Measurements from ENCODE around the gene NIPBL.
A peak's percentile ranks its signal among the peaks of the same experiment; 100 is the strongest.
"Not testable (repeated sequence)": the region's sequence is repeated elsewhere in the genome, so short reads cannot be mapped to it uniquely, and the experiment has no call there.

Gene NIPBL

DNA sequence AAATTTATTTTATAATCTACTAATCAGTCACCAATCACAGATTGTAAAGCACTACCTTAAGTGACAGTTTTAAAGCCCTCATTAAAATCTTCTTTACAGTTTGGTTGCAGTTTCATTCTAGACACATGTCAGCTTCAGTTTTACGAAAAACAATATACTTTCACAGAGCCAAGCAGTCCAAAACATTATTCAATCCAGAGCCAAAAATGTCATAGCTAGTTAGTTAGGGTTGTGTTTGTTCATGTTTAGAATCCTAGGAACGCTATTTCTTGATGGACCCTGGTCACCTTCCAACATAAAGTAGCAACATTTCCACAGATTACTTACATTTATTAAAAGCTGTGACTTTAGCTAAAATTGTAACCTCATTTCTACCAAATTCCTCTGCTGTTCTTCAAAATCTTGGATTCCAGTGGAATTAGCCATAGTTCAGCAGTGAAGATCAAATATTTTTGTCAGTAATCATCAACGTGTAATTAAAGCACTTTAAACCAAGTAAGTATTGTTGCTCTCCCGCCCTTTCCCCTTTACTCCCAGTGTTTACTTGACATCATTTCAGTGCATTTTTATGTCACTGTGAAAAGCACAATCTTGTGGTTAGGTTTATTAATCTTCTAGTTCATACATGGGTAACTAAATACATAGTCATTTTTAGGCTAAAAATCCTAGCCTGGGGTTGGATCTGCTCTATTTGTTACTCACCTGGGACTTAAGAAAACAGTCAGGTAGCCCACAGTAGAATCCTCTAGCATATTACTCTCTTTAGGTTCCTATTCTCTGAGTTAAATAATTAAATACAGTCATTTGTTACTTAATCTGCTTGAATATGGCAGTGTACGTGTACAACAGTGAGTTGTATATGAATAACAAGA is 74.3 kb downstream of the NIPBL start:
- DNase-seq: peak; percentile 37

DNA sequence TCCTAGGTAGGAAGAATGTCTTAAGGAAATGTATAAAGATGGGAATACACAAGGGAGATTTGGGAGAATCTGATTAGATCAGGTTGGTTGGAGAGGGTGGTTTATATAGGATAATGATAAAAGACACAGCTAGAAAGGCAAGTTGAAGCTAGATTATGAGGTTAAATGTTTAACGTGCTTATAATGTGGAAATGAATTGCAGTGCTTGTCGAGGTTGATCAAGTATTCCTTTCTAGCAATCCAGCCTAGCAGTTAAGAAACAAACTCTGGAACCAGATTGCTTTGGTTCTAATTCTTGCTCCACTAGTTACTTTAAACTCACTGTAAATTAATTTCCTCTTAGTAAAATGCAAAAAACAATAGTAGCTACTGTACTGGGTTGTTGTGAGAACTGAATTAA is 76.5 kb downstream of the NIPBL start:
- no peak for DNase-seq

DNA sequence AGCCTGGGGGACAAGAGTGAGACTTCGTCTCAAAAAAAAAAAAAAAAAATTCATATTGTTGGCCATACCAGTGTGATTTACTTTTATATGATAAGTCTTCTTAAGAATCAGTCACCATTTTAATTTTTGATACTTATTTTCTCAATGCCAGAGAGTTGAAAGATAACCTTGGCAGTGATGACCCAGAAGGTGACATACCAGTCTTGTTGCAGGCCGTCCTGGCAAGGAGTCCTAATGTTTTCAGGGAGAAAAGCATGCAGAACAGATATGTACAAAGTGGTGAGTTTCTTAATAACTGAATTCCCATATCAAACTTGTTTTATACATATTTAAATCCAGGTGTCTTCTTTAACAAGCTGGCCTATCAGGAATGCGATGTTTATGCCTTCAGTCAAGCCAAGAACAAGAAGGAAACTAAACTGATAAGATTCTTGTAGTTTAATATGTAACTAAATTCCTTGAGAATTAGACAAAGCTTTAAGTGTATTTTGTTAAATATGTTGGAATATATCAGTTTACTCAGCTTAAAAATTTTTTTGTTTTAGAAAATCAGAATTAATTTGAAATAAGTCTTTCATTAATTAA is 81.5 kb downstream of the NIPBL start:
- DNase-seq: no peak

DNA sequence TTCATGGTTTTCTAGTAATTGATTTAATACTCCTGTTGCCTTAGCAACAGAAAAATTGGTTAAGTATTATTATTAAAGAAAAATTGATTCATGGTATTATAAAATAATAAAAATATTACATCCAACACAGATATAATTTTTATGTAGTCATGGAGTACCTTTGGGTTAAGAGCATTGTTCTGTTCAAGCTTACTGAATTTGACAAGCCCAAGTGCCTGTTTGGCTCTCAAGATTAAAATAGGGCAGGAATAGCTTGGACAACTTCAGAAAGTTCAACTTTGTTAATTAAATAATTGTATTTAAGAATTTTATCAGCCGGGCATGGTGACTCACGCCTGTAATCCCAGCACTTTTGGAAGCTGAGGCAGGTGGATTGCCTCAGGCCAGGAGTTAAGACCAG is 82.0 kb downstream of the NIPBL start:
- no peak for DNase-seq

DNA sequence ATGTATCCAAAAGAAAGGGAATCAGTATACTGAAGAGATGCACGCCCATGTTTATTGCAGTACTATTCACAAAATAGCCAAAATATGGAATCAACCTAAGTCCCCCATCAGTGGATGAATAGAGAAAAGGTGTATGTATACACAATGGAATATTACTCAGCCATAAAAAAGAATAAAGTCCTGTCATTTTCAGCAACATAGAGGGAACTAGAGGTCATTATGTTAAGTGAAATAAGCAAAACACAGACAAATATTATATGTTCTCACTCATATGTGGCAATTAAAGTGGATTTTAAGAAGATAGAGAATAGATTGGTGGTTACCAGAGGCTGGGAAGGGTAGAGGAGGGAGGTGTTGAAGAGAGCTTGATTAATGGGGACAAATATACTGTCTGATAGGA is 88.6 kb downstream of the NIPBL start:
- DNase-seq: no peak

DNA sequence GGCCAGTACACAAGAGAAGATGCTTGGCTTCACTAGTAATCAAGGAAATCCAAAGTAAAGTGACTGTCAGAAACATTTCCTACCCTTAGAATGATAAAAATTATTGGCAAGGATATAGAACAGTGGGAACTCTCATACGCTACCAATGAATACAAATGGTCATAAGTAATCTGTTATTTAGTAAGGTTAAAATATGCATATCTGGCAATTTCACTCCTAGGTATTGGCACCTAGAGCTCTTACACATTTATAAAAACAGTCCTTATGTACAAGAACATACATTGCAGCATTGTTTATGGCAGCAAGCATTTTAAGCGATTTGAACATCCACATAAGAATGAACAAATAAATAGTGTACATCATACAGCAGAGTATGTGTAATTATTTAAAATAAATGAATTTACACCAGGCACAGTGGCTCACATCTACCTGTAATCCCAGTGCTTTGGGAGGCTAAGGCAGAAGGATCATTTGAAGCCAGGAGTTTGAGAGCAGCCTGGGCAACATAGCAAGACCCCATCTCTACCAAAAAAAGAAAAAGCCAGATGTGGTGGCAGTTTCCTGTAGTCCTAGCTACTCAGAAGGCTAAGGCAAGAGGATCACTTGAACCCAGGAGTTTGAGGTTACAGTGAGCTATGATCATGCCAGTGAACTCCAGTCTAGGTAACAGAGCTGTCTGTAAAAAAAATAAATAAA is 93.3 kb downstream of the NIPBL start:
- no peak for DNase-seq

DNA sequence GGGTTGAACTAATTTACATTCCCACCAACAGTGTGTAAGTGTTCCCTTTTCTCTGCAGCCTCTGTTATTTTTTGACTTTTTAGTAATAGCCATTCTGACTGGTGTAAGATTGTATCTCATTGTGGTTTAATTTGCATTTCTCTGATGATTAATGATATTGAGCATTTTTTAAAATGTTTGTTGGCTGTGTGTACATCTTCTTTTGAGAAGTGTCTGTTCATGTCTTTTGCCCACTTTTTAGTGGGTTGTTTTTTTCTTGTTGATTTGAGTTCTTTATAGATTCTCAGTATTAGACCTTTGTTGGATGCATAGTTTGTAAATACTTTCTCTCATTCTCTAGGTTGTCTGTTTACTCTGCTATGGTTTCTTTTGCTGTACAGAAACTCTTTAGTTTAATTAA is 101.6 kb downstream of the NIPBL start:
- no peak for DNase-seq

DNA sequence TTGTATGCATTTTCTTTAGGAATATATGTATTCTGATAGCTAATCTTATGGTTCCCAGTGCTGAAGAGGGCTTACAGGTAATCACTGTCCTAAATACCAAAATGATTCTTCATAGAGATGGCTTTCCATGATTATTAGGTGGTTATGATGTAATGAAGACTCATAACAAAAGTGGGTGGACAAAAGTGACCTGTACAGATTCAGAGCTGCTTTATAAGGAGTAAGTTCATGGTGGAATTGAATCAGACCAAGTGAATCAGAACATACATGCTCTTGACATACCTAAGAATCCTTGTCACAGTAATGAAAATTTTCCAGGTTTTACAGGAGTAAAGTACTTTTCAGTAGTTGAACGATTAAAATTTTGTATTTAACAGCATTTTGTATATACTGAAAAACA is 105.6 kb downstream of the NIPBL start:
- DNase-seq: no peak

DNA sequence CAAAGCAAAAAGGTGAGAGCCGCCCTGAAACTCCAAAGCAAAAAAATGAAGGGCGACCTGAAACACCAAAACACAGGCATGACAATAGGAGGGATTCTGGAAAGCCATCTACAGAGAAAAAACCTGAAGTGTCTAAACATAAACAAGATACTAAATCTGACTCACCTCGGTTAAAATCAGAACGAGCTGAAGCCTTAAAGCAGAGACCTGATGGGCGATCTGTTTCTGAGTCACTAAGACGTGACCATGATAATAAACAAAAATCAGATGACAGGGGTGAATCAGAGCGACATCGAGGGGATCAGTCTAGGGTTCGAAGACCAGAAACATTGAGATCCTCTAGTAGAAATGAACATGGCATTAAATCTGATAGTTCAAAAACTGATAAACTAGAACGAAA is 108.8 kb downstream of the NIPBL start:
- DNase-seq: no peak

DNA sequence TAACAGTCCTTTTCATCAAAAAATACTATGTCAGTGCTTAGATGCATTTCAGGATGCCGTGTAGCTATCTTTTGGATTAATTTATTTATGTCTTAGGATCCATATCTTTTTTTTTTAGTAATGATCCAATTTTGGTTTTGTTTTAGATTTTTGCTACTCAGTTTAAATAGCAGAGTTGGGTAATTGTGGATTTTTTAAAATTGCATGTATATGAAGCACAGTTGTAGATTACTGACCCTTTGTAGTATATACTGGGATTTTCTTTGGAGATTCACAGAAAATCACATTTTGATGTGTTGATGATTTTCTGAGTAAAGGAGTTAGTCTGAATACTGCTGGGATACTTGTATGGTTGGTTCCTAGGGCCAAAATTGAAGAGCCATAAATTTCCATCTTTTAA is 111.8 kb downstream of the NIPBL start:
- no peak for DNase-seq

DNA sequence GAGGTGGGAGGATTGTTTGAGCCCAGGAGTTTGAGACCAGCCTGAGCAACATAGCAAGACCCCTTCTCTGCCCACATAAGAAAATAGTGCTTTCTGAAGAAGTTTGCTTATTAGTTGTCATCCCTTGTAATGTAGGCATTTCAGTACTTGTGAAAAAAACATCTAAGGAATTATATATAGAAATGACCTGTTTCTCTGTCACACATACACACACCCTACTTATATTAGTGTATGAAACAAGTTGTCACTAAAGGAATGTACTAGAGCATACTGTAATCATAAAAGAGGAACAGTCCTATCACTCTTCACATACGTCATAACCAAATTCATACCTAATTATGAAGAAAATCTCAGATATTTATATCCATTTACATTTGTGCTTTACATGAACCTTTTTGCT is 122.0 kb downstream of the NIPBL start:
- DNase-seq: no peak

DNA sequence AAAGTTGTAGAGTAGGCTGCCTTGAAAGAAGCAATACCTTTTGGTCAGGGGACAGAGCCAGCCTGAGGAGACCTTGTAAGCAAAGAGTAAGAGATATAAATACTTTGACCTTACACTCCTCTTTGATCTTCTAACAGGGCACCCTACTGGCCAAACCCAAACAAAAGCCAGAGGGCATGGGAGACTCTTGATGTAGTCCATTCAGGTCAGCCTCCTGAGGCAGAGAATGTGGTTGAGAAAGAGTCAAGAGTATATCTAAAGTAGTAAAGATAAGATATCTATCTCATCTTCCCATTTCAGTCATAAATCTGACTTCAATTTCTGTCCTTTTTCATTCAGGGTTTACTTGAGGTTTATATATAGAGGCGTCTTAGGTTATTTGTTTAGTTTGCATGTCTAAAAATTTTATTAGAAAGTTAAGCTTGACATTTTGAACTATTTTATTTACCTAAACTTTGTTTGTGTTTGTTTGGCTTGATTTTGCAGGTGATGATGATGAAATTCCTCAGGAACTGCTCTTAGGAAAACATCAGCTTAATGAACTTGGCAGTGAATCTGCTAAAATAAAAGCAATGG is 125.7 kb downstream of the NIPBL start:
- peak; percentile 16 for DNase-seq

DNA sequence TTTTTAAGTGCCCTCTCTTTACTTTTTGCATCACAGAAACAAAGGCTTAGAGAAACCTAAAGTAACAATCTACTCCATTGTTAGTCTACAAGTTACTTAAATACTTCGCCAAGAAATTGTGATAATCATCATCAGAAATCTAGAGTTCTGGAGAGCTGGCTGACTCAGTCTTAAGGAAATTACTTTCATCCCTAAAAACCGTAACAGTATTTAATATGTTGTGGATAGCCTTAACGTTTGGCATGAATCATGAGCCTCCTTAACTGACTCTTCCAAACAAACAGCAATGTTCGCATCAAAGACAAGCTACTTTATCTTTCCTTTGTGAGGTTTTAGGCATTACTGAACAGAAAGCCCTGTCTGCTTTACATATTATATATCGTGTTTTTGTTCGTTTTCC is 128.7 kb downstream of the NIPBL start:
- no peak for DNase-seq

DNA sequence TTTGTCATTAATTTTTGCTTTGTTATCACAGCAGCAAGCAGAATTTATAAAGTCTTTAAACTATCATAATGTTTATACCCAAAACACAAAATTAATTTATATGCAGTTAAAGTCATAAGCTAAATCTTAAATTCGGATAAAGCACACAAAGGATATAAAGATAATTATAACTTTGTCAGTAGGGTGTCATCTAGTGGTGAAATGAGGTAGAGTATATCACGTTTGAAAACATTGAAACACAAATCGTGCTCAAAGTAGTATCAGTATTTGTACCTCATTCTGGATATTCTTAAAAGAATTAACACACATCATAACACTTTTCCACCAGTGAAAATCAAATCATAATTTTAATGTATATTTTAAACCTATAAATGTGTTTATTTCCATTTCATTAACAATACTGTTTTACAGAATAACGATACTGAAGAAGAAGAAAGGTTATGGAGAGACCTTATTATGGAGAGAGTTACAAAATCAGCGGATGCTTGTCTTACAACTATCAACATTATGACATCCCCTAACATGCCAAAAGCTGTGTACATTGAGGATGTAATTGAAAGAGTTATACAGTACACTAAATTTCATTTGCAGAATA is 129.5 kb downstream of the NIPBL start:
- peak; percentile 33 for DNase-seq

DNA sequence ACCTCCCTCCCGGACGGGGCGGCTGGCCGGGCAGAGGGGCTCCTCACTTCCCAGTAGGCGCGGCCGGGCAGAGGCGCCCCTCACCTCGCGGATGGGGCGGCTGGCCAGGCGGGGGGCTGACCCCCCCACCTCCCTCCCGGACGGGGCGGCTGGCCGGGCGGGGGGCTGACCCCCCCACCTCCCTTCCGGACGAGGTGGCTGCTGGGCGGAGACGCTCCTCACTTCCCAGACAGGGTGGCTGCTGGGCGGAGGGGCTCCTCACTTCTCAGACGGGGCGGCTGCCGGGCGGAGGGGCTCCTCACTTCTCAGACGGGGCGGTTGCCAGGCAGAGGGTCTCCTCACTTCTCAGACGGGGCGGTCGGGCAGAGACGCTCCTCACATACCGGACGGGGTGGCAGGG is 136.6 kb downstream of the NIPBL start:
- not testable (repeated sequence) for DNase-seq

DNA sequence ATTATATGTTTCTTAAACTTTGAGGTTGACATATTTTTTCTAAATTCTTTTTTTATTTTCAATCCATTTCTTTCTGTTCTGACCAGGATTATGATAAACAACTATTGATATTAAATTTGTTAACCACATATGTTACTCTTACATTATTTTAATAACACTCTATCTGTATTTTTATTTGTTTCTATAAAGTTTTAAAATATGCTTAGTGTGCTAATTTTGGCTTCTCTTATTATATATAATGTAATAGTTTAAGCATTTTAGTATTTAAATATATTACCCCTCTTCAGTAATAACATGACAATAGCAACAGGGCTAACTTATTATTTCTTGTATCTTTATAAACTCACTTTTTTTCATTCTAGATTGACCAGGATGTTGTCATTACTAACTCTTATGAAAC is 137.8 kb downstream of the NIPBL start:
- DNase-seq: no peak

DNA sequence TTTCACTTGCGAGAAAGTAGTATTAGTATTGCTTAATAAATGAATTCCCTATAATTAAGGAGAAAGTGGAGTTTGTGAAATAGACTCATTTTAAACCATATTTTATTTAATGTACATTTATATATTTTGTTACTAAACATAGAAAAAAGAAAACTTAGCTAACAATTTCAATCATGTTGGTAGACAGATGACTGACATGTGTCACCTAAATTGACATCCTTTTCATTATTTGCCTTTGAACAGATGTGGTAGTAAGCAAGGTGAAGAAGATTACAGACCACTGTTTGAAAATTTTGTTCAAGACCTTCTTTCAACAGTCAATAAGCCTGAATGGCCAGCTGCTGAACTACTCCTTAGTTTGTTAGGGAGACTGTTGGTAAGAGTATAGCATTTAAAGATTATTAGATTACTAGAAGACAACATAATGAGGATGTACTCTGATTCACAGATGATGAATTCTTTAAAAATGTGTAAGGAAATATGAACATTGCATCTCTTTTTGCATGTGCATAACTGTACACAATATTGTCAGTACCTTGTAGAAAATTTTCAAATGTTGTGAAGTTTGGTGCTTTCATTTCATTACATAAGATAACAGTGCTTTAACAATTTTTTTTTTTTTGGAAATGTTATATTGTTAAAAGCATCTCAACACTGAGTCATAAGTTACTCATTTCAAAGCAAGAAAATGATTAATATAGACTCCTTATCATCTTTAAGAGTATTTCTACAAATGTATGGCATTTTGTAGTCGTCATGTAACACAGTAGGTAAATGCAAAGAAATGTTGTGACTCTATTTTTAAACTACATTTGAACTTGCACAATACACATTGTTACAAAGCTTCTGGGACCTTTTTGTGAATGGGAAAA is 139.5 kb downstream of the NIPBL start:
- no peak for DNase-seq

DNA sequence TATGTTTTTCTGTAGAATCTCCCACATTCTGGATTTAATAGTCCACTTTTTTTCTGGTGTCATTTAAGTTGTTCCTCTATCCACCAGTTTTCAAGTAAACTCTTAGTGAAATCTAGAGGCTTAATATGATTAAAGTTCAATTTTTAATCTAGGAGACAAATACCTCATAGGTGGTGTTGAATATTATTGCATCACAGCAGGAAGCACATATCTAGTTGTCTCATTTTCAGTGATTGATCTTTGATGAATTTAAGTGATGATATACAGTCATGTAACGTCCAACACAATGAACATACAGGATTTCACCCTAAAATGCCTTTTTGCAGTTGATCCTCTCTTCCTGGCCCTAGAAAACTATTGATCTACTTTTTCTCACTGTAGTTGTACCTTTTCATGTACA is 152.3 kb downstream of the NIPBL start:
- no peak for DNase-seq

DNA sequence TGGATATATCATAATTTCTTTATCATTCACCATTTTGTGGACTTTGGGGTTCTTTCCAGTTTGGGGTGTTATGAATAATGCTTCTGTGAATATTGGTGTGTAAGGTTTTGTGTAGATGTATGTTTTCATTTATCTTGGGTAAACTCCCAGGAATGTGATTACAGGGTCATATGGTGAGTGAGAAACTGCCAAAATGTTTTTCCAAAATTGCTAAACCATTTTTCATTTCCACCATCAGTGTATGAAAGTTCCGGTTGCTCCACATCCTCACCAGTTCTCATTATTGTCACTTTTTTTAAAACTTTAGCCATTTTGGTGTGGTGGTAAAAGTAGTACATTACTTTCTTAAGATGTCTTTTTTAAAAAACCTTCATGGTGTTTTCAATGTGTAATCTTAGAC is 152.9 kb downstream of the NIPBL start:
- no peak for DNase-seq

DNA sequence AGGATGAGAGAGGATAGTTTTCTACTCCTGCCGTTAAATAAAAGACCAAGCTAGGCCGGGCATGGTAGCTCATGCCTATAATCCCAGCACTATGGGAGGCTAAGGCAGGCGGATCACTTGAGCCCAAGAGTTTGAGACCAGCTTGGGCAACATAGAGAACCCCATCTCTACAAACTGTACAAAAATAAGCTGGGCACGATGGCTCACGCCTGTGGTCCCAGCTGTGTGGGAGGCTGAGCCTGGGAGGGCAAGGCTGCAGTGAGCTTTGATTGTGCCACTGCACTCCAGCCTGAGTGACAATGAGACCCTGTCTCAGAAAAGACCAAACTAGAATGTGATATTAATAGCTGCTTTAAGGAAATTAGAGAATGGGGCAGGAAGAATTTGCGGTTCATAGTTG is 158.4 kb downstream of the NIPBL start:
- DNase-seq: no peak

DNA sequence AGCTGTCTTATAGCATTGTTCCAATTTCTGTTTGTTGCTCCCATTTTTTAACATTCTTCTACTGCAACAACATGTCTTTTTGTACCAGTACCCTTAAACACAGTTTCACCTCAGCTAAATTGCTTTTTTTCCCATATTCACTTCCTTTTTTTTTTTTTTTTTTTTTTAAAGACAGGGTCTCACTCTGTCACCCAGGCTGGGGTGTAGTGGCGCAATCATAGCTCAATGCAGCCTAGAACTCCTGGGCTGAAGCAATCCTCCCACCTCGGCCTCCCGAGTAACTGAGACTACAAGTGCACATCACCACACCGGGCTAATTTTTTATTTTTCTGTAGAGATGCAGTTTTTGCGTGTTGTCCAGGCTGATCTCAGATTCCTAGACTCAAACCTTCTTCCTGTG is 161.3 kb downstream of the NIPBL start:
- DNase-seq: no peak

DNA sequence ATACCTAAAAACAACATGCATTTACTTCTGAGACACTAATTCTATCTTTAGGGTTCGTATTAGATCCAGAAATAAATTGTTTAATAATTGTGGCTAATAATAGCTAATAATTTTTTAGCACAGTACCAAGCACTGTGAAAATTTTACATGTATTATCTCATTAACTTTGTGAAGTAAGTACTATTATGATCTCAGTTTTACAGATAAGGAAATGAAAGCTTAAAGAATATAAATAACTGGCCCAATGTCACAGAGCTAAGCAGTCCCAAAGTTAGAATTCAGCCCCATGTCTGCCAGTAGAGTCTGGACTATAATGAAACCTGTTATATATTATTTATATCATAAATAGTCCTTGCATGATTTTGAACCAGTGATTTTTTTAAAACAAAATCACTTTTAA is 163.3 kb downstream of the NIPBL start:
- no peak for DNase-seq
